ENCODE results near the gene ZNF346.

Gene ZNF346

GRCh38 chr5:177070536-177071191, 48.2 kb downstream of the ZNF346 start:
- no peak for DNase-seq

GRCh38 chr5:177071666-177072385, 49.3 kb downstream of the ZNF346 start:
- peak; percentile 62 for DNase-seq

- no peak for DNase-seq
Measured at GRCh38 chr5:177077335-177077734, 54.8 kb downstream of the ZNF346 start.

DNA sequence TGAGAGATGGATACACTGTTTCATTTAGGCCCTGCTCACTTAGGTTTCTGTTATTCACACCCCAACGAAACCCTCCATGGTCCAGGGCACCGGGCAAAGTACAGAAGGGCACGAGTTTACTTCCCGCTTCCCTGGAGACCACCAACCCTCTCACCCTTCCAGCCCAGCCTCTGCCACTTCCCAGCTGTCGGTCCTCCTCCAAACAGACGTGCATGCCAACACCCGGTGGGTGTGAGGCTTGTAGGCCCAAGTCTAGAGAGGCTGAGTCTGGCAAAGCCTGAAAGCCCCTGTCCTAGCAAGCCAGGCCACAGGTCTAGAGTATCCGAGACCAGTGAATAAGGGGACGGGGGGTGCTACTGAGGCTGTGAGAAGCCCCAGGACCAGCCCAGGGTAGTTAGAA, 57.1 kb downstream of the ZNF346 start:
- no peak for DNase-seq

DNA sequence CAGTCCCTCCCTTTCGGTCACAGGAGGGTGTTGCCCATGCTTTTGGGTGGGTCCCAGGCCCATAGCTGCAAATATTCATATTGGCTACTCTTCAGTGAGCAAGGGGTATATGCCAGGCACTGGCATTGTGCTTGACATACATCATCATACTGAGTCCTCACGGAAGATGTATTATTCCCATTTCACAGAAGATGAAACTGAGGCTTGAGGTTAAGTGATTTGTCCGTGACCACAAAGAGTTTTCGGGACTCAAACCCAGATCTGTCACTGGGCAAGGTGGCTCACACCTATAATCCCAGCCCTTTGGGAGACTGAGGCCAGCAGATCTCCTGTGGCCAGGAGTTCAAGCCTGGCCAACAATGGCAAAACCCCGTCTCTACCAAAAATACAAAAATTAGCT, 57.8 kb downstream of the ZNF346 start:
- no peak for DNase-seq

GRCh38 chr5:177081859-177082258, 59.4 kb downstream of the ZNF346 start:
- DNase-seq = no peak

GRCh38 chr5:177083357-177083756, 60.9 kb downstream of the ZNF346 start:
- DNase-seq = no peak

- DNase-seq = no peak
Measured at GRCh38 chr5:177084175-177084574, 61.7 kb downstream of the ZNF346 start.

DNA sequence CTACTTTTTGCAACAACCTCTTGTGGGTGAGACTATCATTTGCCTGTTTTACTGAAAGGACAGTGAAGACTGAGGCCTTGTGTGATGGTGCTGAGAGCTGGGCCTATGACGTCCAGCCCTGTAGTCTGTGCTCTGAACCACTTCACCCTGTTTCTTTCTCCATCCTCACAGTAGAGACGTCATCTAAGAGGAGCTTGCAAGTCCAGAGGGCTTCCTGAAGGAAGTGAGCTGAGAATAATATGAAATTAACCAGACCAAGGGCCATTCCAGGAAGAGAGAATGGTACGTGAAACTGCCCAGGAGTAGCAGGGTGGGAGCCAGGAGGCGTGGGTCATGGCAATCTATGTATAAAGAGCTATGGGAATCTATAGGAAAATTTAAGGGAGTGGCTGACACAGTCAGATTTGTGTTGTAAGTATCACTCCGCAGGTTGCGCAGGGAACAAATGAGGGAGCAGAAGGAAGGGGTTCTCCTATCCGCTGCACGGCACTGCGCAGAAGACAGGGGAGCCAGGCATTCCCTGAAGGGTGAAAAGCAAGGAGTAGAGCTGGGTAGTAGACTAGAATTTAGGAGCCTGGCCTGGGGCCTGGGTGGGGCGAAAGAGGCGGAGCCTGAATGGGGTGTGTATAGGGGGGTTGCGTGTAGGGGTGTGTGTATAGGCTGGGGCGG, 63.6 kb downstream of the ZNF346 start:
- no peak for DNase-seq

GRCh38 chr5:177086654-177087397, 64.3 kb downstream of the ZNF346 start, which contains the start of gene FGFR4:
Gene FGFR4, plus strand, starts transcription at chr5:177086915. Its CDS starts 2,688 bp downstream, at chr5:177089603.
- DNase-seq = peak; percentile 50

DNA sequence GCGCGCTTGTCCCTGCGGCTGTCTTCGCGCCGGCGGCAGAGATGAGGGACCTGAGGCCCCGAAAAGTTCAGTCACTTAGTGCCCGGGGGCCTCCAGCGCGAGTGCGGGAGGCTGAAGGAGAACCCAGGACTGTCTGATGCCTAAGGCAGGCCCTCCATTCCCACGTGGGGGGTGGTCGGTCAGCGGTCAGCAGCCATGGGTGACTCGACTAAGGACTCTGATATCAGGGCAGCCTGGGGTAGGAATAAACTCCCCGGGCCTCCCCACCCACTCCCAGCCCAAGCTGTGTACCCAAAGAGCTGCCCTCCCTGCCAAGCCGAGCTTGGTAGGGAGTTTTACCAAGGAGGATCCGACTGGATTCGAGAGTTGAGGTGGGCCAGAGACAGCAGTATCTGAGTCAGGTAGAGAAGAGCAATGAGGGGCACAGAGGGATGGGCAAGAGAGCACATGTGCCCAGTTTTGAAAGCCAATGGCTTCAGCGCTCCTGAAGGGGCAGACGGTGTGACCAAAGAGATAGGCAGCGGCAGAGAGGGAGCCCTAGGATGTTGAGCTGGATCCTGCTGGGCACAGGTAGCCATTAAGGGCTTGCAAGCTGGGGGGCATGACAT, 65.0 kb downstream of the ZNF346 start:
- no peak for DNase-seq

- no peak for DNase-seq
Measured at GRCh38 chr5:177089127-177089526, 66.6 kb downstream of the ZNF346 start.

DNA sequence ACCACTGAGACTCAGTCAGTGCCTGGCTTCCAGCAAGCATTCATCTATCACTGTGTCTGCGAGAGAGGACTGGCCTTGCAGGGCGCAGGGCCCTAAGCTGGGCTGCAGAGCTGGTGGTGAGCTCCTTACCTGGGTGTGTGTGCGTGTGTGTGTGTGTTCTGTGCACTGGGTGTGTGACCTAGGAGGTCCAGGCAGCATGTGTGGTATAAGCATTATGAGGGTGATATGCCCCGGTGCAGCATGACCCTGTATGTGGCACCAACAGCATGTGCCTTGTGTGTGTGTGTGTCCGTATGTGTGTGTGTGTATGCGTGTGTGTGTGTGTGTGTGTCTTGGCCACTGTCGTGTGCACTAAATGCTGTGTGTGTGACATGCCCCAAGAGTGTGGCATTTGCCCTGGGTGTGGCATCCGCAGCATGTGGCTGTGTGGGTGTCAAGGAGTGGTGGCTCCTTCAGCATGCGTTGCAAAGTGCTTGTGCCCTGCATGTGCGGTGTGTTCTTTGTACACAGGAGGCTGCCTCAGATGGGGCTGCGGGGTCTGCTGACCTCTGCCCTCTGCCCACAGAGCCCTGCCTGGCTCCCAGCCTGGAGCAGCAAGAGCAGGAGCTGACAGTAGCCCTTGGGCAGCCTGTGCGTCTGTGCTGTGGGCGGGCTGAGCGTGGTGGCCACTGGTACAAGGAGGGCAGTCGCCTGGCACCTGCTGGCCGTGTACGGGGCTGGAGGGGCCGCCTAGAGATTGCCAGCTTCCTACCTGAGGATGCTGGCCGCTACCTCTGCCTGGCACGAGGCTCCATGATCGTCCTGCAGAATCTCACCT, 67.5 kb downstream of the ZNF346 start:
- DNase-seq = no peak

DNA sequence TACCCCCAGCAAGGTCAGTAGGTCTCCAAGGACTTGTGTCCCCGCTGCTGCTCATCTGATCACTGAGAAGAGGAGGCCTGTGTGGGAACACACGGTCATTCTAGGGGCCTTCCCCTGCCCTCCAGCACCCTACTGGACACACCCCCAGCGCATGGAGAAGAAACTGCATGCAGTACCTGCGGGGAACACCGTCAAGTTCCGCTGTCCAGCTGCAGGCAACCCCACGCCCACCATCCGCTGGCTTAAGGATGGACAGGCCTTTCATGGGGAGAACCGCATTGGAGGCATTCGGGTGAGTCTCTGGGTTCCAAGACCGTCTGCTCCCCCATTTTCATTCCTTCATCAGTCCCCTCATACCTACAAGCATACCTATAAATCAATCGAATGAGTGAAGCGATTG, 68.3 kb downstream of the ZNF346 start:
- DNase-seq = no peak

GRCh38 chr5:177091232-177091631, 68.7 kb downstream of the ZNF346 start:
- no peak for DNase-seq

DNA sequence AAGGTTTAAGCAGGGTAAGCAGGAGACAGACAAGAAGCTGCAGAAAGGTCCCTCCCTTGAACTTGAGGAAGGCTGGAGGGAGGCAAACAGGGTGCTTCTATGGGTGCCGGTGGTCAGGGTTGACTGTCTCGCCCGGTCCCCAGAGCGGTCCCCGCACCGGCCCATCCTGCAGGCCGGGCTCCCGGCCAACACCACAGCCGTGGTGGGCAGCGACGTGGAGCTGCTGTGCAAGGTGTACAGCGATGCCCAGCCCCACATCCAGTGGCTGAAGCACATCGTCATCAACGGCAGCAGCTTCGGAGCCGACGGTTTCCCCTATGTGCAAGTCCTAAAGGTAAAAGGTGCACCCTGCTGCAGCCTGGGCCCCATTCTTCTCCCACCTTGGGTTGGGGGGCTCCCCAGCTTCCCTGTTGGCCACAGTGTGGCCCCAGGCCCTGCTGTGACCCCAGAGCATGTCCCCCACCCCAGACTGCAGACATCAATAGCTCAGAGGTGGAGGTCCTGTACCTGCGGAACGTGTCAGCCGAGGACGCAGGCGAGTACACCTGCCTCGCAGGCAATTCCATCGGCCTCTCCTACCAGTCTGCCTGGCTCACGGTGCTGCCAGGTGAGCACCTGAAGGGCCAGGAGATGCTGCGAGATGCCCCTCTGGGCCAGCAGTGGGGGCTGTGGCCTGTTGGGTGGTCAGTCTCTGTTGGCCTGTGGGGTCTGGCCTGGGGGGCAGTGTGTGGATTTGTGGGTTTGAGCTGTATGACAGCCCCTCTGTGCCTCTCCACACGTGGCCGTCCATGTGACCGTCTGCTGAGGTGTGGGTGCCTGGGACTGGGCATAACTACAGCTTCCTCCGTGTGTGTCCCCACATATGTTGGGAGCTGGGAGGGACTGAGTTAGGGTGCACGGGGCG, 69.9 kb downstream of the ZNF346 start:
- no peak for DNase-seq

- no peak for DNase-seq
Measured at GRCh38 chr5:177093082-177093712, 70.7 kb downstream of the ZNF346 start.

- no peak for DNase-seq
Measured at GRCh38 chr5:177093803-177094202, 71.3 kb downstream of the ZNF346 start.

DNA sequence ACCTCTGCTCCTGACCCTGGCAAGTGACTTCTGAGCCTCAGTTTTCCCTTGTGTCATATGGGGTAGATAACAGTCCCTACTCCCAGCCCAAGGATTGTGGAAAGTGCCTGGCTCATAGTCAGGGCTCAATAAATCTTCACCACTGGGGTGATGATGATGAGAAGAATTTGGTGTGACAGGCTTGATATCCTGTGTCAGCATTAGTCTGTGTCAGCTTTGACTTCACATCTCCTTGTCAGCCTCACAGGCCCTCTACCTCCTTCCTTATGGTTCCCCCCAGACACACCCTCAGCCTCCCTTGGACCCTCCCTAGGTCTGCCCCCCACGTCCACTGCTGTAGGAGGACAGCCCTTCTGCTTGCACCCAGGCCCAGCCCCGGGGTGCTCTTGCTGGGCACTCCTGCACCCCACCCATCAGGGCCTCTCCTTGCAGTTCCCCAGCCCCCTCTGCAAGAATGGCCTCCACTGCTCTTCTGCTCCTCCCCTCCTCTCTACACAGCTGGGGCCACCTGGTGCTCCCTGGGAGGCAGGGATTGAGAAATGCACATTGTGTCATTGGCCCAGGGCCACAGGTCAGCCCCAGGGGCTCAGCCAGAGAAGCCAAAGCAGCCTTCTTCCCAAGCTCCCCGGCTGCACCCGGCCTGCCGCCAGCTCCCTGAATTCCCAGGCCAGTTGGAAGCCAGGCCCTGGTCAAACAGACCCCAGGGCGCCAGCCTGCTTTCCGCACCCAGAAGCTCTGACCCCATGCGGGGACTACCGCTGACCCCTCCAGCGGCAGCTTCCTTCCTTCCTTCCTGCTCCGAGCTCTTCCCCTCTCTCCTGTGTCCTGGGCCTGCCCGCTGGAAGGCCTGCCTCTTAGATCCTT, 72.0 kb downstream of the ZNF346 start:
- no peak for DNase-seq
